Endothelial cell of umbilical vein (primary cell): ENCODE data around the gene FAM107A.

ENCODE experiments used
- CTCF ChIP-seq, 2 donors: IDR thresholded peaks; 1 replicate in 1 of 2; 2 replicates in 1 of 2; pipeline ENCODE4 v1.5.1; 2011; ENCODE audit warnings: low read length in 2 of 2, mild to moderate bottlenecking in 2 of 2, moderate library complexity in 2 of 2, control low read depth in 1 of 2, inconsistent platforms in 1 of 2, low read depth in 1 of 2; ENCODE audit not compliant: insufficient read depth in 1 of 2; ENCODE audit errors: extremely low read depth in 1 of 2
- EZH2 ChIP-seq: IDR thresholded peaks from 2 replicates; pipeline ENCODE4 v1.6.1; 2012; ENCODE audit warnings: borderline replicate concordance, low read depth, mild to moderate bottlenecking, moderate library complexity, low read length, inconsistent platforms; ENCODE audit not compliant: severe bottlenecking
- FOS ChIP-seq: IDR thresholded peaks from 2 replicates; pipeline ENCODE4 v1.6.1; 2011; ENCODE audit warnings: mild to moderate bottlenecking, low read length, moderate library complexity, borderline replicate concordance; ENCODE audit not compliant: insufficient read depth
- GATA2 ChIP-seq: IDR thresholded peaks from 2 replicates; pipeline ENCODE4 v1.7.0; 2011; ENCODE audit warnings: low read depth, mild to moderate bottlenecking, moderate library complexity, mixed read lengths, low read length; ENCODE audit not compliant: insufficient read length, insufficient read depth
- JUN ChIP-seq: IDR thresholded peaks from 2 replicates; pipeline ENCODE4 v1.6.1; 2011; ENCODE audit warnings: borderline replicate concordance, low read depth; ENCODE audit not compliant: insufficient read length, insufficient read depth
- MAX ChIP-seq: IDR thresholded peaks from 2 replicates; pipeline ENCODE4 v1.6.1; 2011; ENCODE audit not compliant: insufficient read depth, insufficient read length
- MYC ChIP-seq: IDR thresholded peaks from one replicate; pipeline ENCODE4 v1.6.1; 2011; ENCODE audit warnings: mild to moderate bottlenecking, low read depth, low read length
- POLR2A ChIP-seq: IDR thresholded peaks from 2 replicates; pipeline ENCODE4 v1.6.1; 2012; ENCODE audit warnings: low read depth, mild to moderate bottlenecking, control low read depth, low read length
- POLR2AphosphoS5 ChIP-seq: IDR thresholded peaks from 2 replicates; pipeline ENCODE4 v1.6.1; 2012; ENCODE audit warnings: low read depth, mild to moderate bottlenecking, control low read depth, low read length, moderate library complexity; ENCODE audit not compliant: insufficient read depth

GRCh38 chr3:58537412-58538301 lies 39.5 kb downstream of the FAM107A start:
- TF ChIP-seq CTCF (IDR thresholded peaks at IDR 0.05; ENCODE audit: extremely low read depth in 1 of 2, insufficient read depth in 1 of 2, low read depth in 1 of 2, low read length in 2 of 2) (no peak), EZH2 (no peak), JUN (no peak), POLR2A (no peak), MAX (no peak), MYC (no peak), POLR2AphosphoS5 (no peak), FOS (no peak), GATA2 (no peak)
